Measurements from ENCODE around the gene SYT10. TPM values are rescaled to one million over a fixed set of nuclear protein-coding genes. Genes with fewer than 3 reads are reported as not detected.

Gene SYT10
- total RNA-seq, 1 experiment from 2014 or later: not detected

GRCh38 chr12:33450480-33450879 lies 10.9 kb upstream of the SYT10 start:
- H3K27me3 Mint-ChIP-seq (ENCODE audit: insufficient read depth, unreplicated experiment): peaks cover 11% of the 10 kb centered on the region
- H3K27ac Mint-ChIP-seq (ENCODE audit: low read depth, unreplicated experiment): no peak overlapping the region
- intact Hi-C loops (cut with micrococcal nuclease): no loop called here
- H3K36me3 Mint-ChIP-seq (ENCODE audit: insufficient read depth, unreplicated experiment): no peaks in the 10 kb centered on the region
- DNase-seq (ENCODE audit: unreplicated experiment): no peak
- no TSS peak for BruUV-seq (replicated peaks)
- H3K9me3 Mint-ChIP-seq (ENCODE audit: unreplicated experiment): peaks cover 8% of the 10 kb centered on the region
- POLR2A ChIA-PET: no interaction called here
- H3K4me3 Mint-ChIP-seq (ENCODE audit: unreplicated experiment): no peak overlapping the region
- no peak for TF ChIP-seq CTCF (IDR thresholded peaks at IDR 0.05; ENCODE audit: unreplicated experiment)
- no peaks in the 10 kb centered on the region for H3K4me1 Mint-ChIP-seq (ENCODE audit: insufficient read depth, unreplicated experiment)
- CTCF ChIA-PET: no interaction called here

- no peak overlapping the region for H3K27ac Mint-ChIP-seq (ENCODE audit: low read depth, unreplicated experiment)
- ChIA-PET CTCF (interaction anchor here (0.6 kb wide), 1 partner anchor 13 kb away, joined by 5 read pairs; no protein-coding TSS in a partner anchor), POLR2A (no interaction called here)
- H3K4me1 Mint-ChIP-seq (ENCODE audit: insufficient read depth, unreplicated experiment): no peaks in the 10 kb centered on the region
- peaks cover 26% of the 10 kb centered on the region for H3K27me3 Mint-ChIP-seq (ENCODE audit: insufficient read depth, unreplicated experiment)
- BruUV-seq (replicated peaks): no TSS peak
- no peak for DNase-seq (ENCODE audit: unreplicated experiment)
- no peak for TF ChIP-seq CTCF (IDR thresholded peaks at IDR 0.05; ENCODE audit: unreplicated experiment)
- H3K9me3 Mint-ChIP-seq (ENCODE audit: unreplicated experiment): no peaks in the 10 kb centered on the region
- no peak overlapping the region for H3K4me3 Mint-ChIP-seq (ENCODE audit: unreplicated experiment)
- intact Hi-C loops (cut with micrococcal nuclease): no loop called here
- no peaks in the 10 kb centered on the region for H3K36me3 Mint-ChIP-seq (ENCODE audit: insufficient read depth, unreplicated experiment)
Observed at GRCh38 chr12:33440477-33440876, 858 bp upstream of the SYT10 start.

- Mint-ChIP-seq H3K36me3 (ENCODE audit: insufficient read depth, unreplicated experiment) (no peaks in the 10 kb centered on the region), H3K4me3 (ENCODE audit: unreplicated experiment) (no peak overlapping the region), H3K27ac (ENCODE audit: low read depth, unreplicated experiment) (no peak overlapping the region), H3K9me3 (ENCODE audit: unreplicated experiment) (no peaks in the 10 kb centered on the region), H3K4me1 (ENCODE audit: insufficient read depth, unreplicated experiment) (no peaks in the 10 kb centered on the region), H3K27me3 (ENCODE audit: insufficient read depth, unreplicated experiment) (peaks cover 20% of the 10 kb centered on the region)
- no peak for DNase-seq (ENCODE audit: unreplicated experiment)
- CTCF ChIA-PET: no interaction called here
- BruUV-seq (replicated peaks): no TSS peak
- POLR2A ChIA-PET: no interaction called here
- TF ChIP-seq CTCF (IDR thresholded peaks at IDR 0.05; ENCODE audit: unreplicated experiment): no peak
- intact Hi-C loops (cut with micrococcal nuclease): no loop called here
Observed at GRCh38 chr12:33438851-33439586, 600 bp downstream of the SYT10 start.

GRCh38 chr12:33438025-33438772 lies 1.4 kb downstream of the SYT10 start:
- no TSS peak for BruUV-seq (replicated peaks)
- no peak overlapping the region for H3K4me3 Mint-ChIP-seq (ENCODE audit: unreplicated experiment)
- peaks cover 18% of the 10 kb centered on the region for H3K27me3 Mint-ChIP-seq (ENCODE audit: insufficient read depth, unreplicated experiment)

More at GRCh38 chr12:33438025-33438772, 1.4 kb downstream of the SYT10 start:
- ChIA-PET POLR2A (no interaction called here), CTCF (no interaction called here)
- H3K9me3 Mint-ChIP-seq (ENCODE audit: unreplicated experiment): no peaks in the 10 kb centered on the region
- H3K27ac Mint-ChIP-seq (ENCODE audit: low read depth, unreplicated experiment): no peak overlapping the region
- TF ChIP-seq CTCF (IDR thresholded peaks at IDR 0.05; ENCODE audit: unreplicated experiment): no peak
- H3K36me3 Mint-ChIP-seq (ENCODE audit: insufficient read depth, unreplicated experiment): no peaks in the 10 kb centered on the region
- DNase-seq (ENCODE audit: unreplicated experiment): no peak
- no peaks in the 10 kb centered on the region for H3K4me1 Mint-ChIP-seq (ENCODE audit: insufficient read depth, unreplicated experiment)
- intact Hi-C loops (cut with micrococcal nuclease): no loop called here

Measured in MCF 10A (cell line).